ENCODE results near the gene CASP8AP2.
A peak's percentile ranks its signal among the peaks of the same experiment; 100 is the strongest.

The CASP8AP2 gene

DNA sequence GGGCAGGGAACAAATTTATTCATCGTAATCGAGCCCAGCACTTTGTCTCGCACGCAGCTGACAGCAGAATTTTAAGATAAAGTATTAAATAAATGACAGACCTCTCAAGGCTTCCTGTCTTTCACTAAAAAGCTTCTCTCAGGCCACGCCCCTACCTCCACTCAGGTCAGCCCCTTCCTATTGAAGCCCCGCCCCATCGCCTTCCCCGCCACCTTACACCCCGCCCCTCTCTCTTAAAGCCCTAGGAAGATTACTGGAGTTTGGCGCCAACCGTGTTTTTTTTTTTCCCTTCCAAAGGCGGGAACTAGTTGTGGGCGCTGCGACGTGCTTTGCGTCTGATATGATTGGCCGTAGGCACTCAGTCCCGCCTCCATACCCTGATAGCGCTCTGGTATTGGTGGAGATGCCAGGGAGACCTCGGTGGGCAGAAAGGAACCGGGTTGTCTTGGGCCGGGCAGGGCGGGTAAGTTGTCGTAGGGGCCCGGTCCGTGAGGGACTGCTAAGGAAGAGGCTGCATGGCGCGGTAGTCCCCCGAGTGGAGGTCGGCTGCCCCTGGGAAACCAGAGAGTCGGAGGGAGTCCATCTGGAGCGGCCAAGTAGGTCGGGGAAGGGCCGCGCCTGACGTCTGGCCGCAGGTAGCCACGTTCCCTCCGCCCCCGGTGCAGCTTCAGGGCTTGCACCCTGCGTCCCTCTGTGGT, at the start of gene CASP8AP2:
Gene CASP8AP2, plus strand, starts transcription at position 409 of the 698 bp plus-strand sequence.
- TF ChIP-seq FOXM1 (IDR thresholded peaks at IDR 0.05; ENCODE audit: borderline replicate concordance, low read depth), result no peak
- no peak for TF ChIP-seq NFIC (IDR thresholded peaks at IDR 0.05)
- TF ChIP-seq ZBTB7A (IDR thresholded peaks at IDR 0.05; ENCODE audit: low read depth), result no peak
- TF ChIP-seq, protein P1, sequence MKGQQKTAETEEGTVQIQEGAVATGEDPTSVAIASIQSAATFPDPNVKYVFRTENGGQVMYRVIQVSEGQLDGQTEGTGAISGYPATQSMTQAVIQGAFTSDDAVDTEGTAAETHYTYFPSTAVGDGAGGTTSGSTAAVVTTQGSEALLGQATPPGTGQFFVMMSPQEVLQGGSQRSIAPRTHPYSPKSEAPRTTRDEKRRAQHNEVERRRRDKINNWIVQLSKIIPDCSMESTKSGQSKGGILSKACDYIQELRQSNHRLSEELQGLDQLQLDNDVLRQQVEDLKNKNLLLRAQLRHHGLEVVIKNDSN (IDR thresholded peaks at IDR 0.05), result no peak
- peak; percentile 30; the same call in 1 of the 2 replicates for TF ChIP-seq TAF1 (IDR thresholded peaks at IDR 0.05; ENCODE audit: low read depth)
- TF ChIP-seq EP300 (IDR thresholded peaks at IDR 0.05; ENCODE audit: borderline replicate concordance), result peak; percentile 16; the same call in 1 of the 2 replicates
- TF ChIP-seq TEAD4 (IDR thresholded peaks at IDR 0.05), result no peak
- 0 out of 2 replicates have a peak, but pooled peaks have one; percentile 1 for TF ChIP-seq EGR1 (IDR thresholded peaks at IDR 0.05)
- 0 out of 2 replicates have a peak, but pooled peaks have one; percentile 33 for TF ChIP-seq TCF12 (IDR thresholded peaks at IDR 0.05; ENCODE audit: low read depth)
- no peak for TF ChIP-seq RAD21 (IDR thresholded peaks at IDR 0.05; ENCODE audit: low read depth)
- TF ChIP-seq CEBPB (IDR thresholded peaks at IDR 0.05), result no peak
- TF ChIP-seq, protein P2, sequence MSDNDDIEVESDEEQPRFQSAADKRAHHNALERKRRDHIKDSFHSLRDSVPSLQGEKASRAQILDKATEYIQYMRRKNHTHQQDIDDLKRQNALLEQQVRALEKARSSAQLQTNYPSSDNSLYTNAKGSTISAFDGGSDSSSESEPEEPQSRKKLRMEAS (IDR thresholded peaks at IDR 0.05), result peak; percentile 29; the same call in 1 of the 2 replicates
- TF ChIP-seq YY1 (IDR thresholded peaks at IDR 0.05; ENCODE audit: low read depth), result no peak
- 0 out of 2 replicates have a peak, but pooled peaks have one; percentile 35 for TF ChIP-seq CREB1 (IDR thresholded peaks at IDR 0.05; ENCODE audit: low read depth)
- TF ChIP-seq, protein P3, sequence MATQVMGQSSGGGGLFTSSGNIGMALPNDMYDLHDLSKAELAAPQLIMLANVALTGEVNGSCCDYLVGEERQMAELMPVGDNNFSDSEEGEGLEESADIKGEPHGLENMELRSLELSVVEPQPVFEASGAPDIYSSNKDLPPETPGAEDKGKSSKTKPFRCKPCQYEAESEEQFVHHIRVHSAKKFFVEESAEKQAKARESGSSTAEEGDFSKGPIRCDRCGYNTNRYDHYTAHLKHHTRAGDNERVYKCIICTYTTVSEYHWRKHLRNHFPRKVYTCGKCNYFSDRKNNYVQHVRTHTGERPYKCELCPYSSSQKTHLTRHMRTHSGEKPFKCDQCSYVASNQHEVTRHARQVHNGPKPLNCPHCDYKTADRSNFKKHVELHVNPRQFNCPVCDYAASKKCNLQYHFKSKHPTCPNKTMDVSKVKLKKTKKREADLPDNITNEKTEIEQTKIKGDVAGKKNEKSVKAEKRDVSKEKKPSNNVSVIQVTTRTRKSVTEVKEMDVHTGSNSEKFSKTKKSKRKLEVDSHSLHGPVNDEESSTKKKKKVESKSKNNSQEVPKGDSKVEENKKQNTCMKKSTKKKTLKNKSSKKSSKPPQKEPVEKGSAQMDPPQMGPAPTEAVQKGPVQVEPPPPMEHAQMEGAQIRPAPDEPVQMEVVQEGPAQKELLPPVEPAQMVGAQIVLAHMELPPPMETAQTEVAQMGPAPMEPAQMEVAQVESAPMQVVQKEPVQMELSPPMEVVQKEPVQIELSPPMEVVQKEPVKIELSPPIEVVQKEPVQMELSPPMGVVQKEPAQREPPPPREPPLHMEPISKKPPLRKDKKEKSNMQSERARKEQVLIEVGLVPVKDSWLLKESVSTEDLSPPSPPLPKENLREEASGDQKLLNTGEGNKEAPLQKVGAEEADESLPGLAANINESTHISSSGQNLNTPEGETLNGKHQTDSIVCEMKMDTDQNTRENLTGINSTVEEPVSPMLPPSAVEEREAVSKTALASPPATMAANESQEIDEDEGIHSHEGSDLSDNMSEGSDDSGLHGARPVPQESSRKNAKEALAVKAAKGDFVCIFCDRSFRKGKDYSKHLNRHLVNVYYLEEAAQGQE (IDR thresholded peaks at IDR 0.05; ENCODE audit: low read depth), result no peak

DNA sequence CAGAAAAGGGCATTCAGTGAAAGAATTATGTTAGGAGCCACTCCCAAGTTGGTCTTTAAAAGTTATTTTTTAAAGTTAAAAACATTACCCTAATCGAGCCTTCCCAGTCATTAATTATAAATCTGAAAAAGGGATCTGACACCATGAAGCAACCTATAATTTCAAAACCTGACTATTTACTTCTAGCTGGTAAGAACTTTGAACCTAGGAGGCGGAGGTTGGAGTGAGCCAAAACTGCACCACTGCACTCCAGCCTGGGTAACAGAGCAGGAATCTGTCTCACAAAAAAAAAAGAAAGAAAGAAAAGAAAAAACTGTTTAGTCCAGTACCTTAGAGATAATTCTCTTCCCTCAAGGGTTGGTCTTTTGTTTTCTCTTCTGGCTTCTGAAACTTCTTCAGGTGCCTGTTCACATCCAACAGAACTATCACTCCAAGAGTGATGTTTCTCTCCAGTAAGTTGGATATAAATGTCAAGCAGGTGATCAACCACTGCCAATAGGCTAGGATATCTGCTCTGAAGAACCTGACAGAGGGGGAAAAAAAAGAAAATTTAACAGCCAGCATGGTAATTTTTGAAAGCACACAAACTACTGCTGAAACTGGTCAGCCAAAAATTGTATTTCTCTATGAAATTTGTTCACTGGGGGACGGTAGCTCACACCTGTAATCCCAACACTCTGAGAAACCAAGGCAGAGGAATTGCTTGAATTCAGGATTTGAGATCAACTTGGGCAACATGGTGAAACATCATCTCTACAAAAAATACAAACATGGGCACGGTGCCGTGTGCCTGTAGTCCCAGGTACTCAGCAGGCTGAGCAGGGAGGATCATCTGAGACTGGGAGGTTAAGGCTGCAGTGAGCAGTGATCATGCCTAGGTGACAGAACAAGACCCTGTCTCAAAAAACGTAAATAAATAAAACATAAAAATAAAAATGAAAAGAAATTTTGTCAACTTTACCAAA, 48.3 kb upstream of the CASP8AP2 start:
- TF ChIP-seq TCF12 (IDR thresholded peaks at IDR 0.05; ENCODE audit: low read depth), result no peak
- no peak for TF ChIP-seq NFIC (IDR thresholded peaks at IDR 0.05)
- TF ChIP-seq EGR1 (IDR thresholded peaks at IDR 0.05), result no peak
- no peak for TF ChIP-seq TAF1 (IDR thresholded peaks at IDR 0.05; ENCODE audit: low read depth)
- no peak for TF ChIP-seq EP300 (IDR thresholded peaks at IDR 0.05; ENCODE audit: borderline replicate concordance)
- TF ChIP-seq FOXM1 (IDR thresholded peaks at IDR 0.05; ENCODE audit: borderline replicate concordance, low read depth), result no peak
- no peak for TF ChIP-seq TEAD4 (IDR thresholded peaks at IDR 0.05)
- TF ChIP-seq YY1 (IDR thresholded peaks at IDR 0.05; ENCODE audit: low read depth), result no peak
- TF ChIP-seq RAD21 (IDR thresholded peaks at IDR 0.05; ENCODE audit: low read depth), result no peak
- TF ChIP-seq, protein P3 (IDR thresholded peaks at IDR 0.05; ENCODE audit: low read depth), result no peak
- TF ChIP-seq, protein P2 (IDR thresholded peaks at IDR 0.05), result no peak
- TF ChIP-seq CEBPB (IDR thresholded peaks at IDR 0.05), result no peak
- TF ChIP-seq CREB1 (IDR thresholded peaks at IDR 0.05; ENCODE audit: low read depth), result no peak
- TF ChIP-seq ZBTB7A (IDR thresholded peaks at IDR 0.05; ENCODE audit: low read depth), result no peak

DNA sequence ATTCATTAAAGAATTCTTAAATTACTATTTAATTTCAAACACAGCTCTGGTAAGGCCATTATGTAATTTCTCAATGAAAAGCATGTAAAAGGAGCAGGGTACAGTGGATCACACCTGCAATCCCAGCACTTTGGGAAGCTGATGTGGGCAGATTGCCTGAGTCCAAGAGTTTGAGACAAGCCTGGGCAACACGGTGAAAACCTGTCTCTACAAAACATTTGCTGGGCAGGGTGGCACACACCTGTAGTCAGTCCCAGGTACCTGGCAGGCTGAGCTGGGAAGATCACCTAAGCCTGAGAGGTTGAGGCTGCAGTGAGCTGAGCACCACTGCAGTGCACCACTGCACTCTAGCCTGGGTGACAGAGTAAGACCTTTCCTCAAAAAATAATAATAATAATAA, 47.5 kb upstream of the CASP8AP2 start:
- TF ChIP-seq FOXM1 (IDR thresholded peaks at IDR 0.05; ENCODE audit: borderline replicate concordance, low read depth) (no peak), CREB1 (IDR thresholded peaks at IDR 0.05; ENCODE audit: low read depth) (no peak), CEBPB (IDR thresholded peaks at IDR 0.05) (no peak), TAF1 (IDR thresholded peaks at IDR 0.05; ENCODE audit: low read depth) (no peak), RAD21 (IDR thresholded peaks at IDR 0.05; ENCODE audit: low read depth) (no peak), ZBTB7A (IDR thresholded peaks at IDR 0.05; ENCODE audit: low read depth) (no peak), NFIC (IDR thresholded peaks at IDR 0.05) (no peak), TEAD4 (IDR thresholded peaks at IDR 0.05) (no peak), TCF12 (IDR thresholded peaks at IDR 0.05; ENCODE audit: low read depth) (no peak), EGR1 (IDR thresholded peaks at IDR 0.05) (no peak), YY1 (IDR thresholded peaks at IDR 0.05; ENCODE audit: low read depth) (no peak), EP300 (IDR thresholded peaks at IDR 0.05; ENCODE audit: borderline replicate concordance) (no peak)
- TF ChIP-seq, protein P3 (IDR thresholded peaks at IDR 0.05; ENCODE audit: low read depth), result no peak
- TF ChIP-seq, protein P1 (IDR thresholded peaks at IDR 0.05), result no peak
- TF ChIP-seq, protein P2 (IDR thresholded peaks at IDR 0.05), result no peak

Data from Ishikawa (cell line).